IMR-90 (cell line): ENCODE data around the gene RASSF10. TPM values are rescaled to one million over a fixed set of nuclear protein-coding genes. Genes with fewer than 3 reads are reported as not detected.

Experiments
- ATAC-seq: fragments of 200-7000 bp; cut with Tn5 transposase; 2 replicates; pipeline ENCODE4 v1.9.1; 2020; ENCODE audit warnings: low read depth, mild to moderate bottlenecking, moderate library complexity
- BruUV-seq: library from RNA; stranded (reverse); fragments of 400-500 nt; replicated peaks from 2 replicates; lab custom pipeline; 2021; lab: Mats Ljungman, UMichigan
- CTCF ChIA-PET: fragments of 300-600 bp; formaldehyde crosslinking; extraction: SDS; loops from one replicate; lab custom pipeline; 2021; ENCODE audit warnings: antibody characterized with exemption; lab: Yijun Ruan, JAX
- POLR2A ChIA-PET: fragments of 300-600 bp; sonication (Branson Sonifier 250); formaldehyde crosslinking; loops from one replicate; lab custom pipeline; 2022; ENCODE audit warnings: antibody characterized with exemption; ENCODE audit not compliant: unreplicated experiment; lab: Charles Lee
- DNase-seq: peaks from one replicate; pipeline ENCODE4 v3.0.0; 2013
- H2AFZ ChIP-seq: replicated peaks from 2 replicates; pipeline ENCODE3; 2013; ENCODE audit warnings: low read length, mild to moderate bottlenecking; ENCODE audit not compliant: poor library complexity
- H2AK5ac ChIP-seq: 2 replicates; pipeline ENCODE4 v1.6.1; 2013; ENCODE audit warnings: low read depth, low read length, inconsistent platforms
- H2AK9ac ChIP-seq: replicated peaks from 2 replicates; pipeline ENCODE3; 2013; ENCODE audit warnings: mild to moderate bottlenecking, low read depth, low read length, moderate library complexity; ENCODE audit not compliant: poor library complexity
- H2BK120ac ChIP-seq: 2 replicates; pipeline ENCODE4 v1.6.1; 2013; ENCODE audit warnings: low read depth, low read length, inconsistent platforms
- H2BK15ac ChIP-seq: 3 replicates; pipeline ENCODE4 v1.6.1; 2013; ENCODE audit warnings: low read depth, low read length, inconsistent platforms
- H2BK20ac ChIP-seq: 2 replicates; pipeline ENCODE4 v1.6.1; 2013; ENCODE audit warnings: low read depth, mild to moderate bottlenecking, inconsistent platforms, low read length, moderate library complexity
- H2BK5ac ChIP-seq: 2 replicates; pipeline ENCODE4 v1.6.1; 2013; ENCODE audit warnings: mild to moderate bottlenecking, low read depth, low read length, inconsistent platforms; ENCODE audit not compliant: poor library complexity, severe bottlenecking
- H3K14ac ChIP-seq: replicated peaks from 2 replicates; pipeline ENCODE4 v1.6.1; 2013; ENCODE audit warnings: low read depth, low read length, inconsistent platforms
- H3K18ac ChIP-seq: 2 replicates; pipeline ENCODE4 v1.6.1; 2013; ENCODE audit warnings: low read depth, low read length, control low read depth
- H3K23ac ChIP-seq: 2 replicates; pipeline ENCODE4 v1.6.1; 2013; ENCODE audit warnings: low read depth, low read length, inconsistent platforms
- H3K27ac ChIP-seq: 2 replicates; pipeline ENCODE4 v1.5.1; 2013; ENCODE audit warnings: mild to moderate bottlenecking, control low read depth, low read length; ENCODE audit not compliant: insufficient read depth
- H3K27me3 ChIP-seq: 2 replicates; pipeline ENCODE4 v1.6.1; 2013; ENCODE audit warnings: low read length; ENCODE audit not compliant: control insufficient read depth, insufficient read depth
- H3K36me3 ChIP-seq: 2 replicates; pipeline ENCODE4 v1.6.1; 2013; ENCODE audit warnings: low read length, mixed read lengths; ENCODE audit not compliant: control insufficient read depth, insufficient read depth
- H3K4ac ChIP-seq: 2 replicates; pipeline ENCODE4 v1.6.1; 2013; ENCODE audit warnings: low read depth, low read length, inconsistent platforms
- H3K4me1 ChIP-seq: 2 replicates; pipeline ENCODE4 v1.6.1; 2013; ENCODE audit warnings: low read length, mixed read lengths; ENCODE audit not compliant: control insufficient read depth, insufficient read depth
- H3K4me2 ChIP-seq: 2 replicates; pipeline ENCODE4 v1.6.1; 2013; ENCODE audit warnings: low read depth, mild to moderate bottlenecking, control low read depth, low read length, moderate library complexity
- H3K4me3 ChIP-seq: 2 replicates; pipeline ENCODE4 v1.5.1; 2013; ENCODE audit warnings: low read depth, mild to moderate bottlenecking, control low read depth, low read length, moderate library complexity; ENCODE audit not compliant: insufficient read depth
- H3K56ac ChIP-seq: 2 replicates; pipeline ENCODE4 v1.6.1; 2013; ENCODE audit warnings: low read length, inconsistent platforms; ENCODE audit not compliant: insufficient read depth; ENCODE audit errors: extremely low read depth
- H3K79me1 ChIP-seq, 2 experiments: 2 replicates each; pipeline ENCODE4 v1.6.1; 2013; ENCODE audit warnings: low read length in 2 of 2, inconsistent platforms in 1 of 2, low read depth in 1 of 2
- H3K9ac ChIP-seq: 2 replicates; pipeline ENCODE4 v1.6.1; 2013; ENCODE audit warnings: low read depth, low read length, control low read depth
- H3K9me1 ChIP-seq: 2 replicates; pipeline ENCODE4 v1.6.1; 2013; ENCODE audit warnings: low read length, inconsistent platforms; ENCODE audit not compliant: insufficient read depth
- H3K9me3 ChIP-seq: 2 replicates; pipeline ENCODE4 v1.6.1; 2013; ENCODE audit warnings: low read length; ENCODE audit not compliant: control insufficient read depth, insufficient read depth
- H4K20me1 ChIP-seq: 2 replicates; pipeline ENCODE4 v1.6.1; 2013; ENCODE audit warnings: low read length, inconsistent platforms; ENCODE audit not compliant: insufficient read depth
- H4K5ac ChIP-seq: 2 replicates; pipeline ENCODE4 v1.6.1; 2013; ENCODE audit warnings: mild to moderate bottlenecking, low read depth, low read length, control low read depth
- H4K8ac ChIP-seq, 2 experiments: 2 replicates each; pipeline ENCODE4 v1.6.1; 2013; ENCODE audit warnings: low read depth in 2 of 2, low read length in 2 of 2, control low read depth in 1 of 2, inconsistent platforms in 1 of 2
- H4K91ac ChIP-seq: 2 replicates; pipeline ENCODE4 v1.6.1; 2013; ENCODE audit warnings: low read depth, low read length, inconsistent platforms; ENCODE audit not compliant: insufficient read depth
- CEBPB ChIP-seq: IDR thresholded peaks from 2 replicates; pipeline ENCODE4 v1.6.1; 2012; ENCODE audit warnings: low read depth, low read length, improper control_type of control experiment
- FOS ChIP-seq: fragments of 150-350 bp; IDR thresholded peaks from 2 replicates; pipeline ENCODE4 v1.6.1; 2016; ENCODE audit warnings: low read depth, low read length
- MAFK ChIP-seq: IDR thresholded peaks from 2 replicates; pipeline ENCODE4 v1.6.1; 2012; ENCODE audit warnings: low read depth, low read length, improper control_type of control experiment
- MAZ ChIP-seq: IDR thresholded peaks from 2 replicates; pipeline ENCODE4 v1.6.1; 2012; ENCODE audit warnings: low read depth, mild to moderate bottlenecking, low read length, improper control_type of control experiment, moderate library complexity, borderline replicate concordance
- MXI1 ChIP-seq: IDR thresholded peaks from 2 replicates; pipeline ENCODE4 v1.6.1; 2012; ENCODE audit warnings: low read depth, mild to moderate bottlenecking, low read length, moderate library complexity, borderline replicate concordance
- NFE2L2 ChIP-seq: fragments of 150-350 bp; IDR thresholded peaks from 2 replicates; pipeline ENCODE4 v1.6.1; 2016; ENCODE audit warnings: low read depth, mild to moderate bottlenecking, low read length
- POLR2A ChIP-seq: IDR thresholded peaks from 2 replicates; pipeline ENCODE4 v1.6.1; 2012; ENCODE audit warnings: mild to moderate bottlenecking, low read depth, low read length
- RFX5 ChIP-seq: IDR thresholded peaks from 2 replicates; pipeline ENCODE4 v1.8.0; 2012; ENCODE audit warnings: low read depth, mild to moderate bottlenecking, low read length, moderate library complexity
- WGBS, 2 experiments: methylation state at CpG; one replicate each; pipeline versions ENCODE4 v1.1.5 to v1.1.7; 2013; ENCODE audit warnings: missing lambda C conversion rate in 2 of 2; ENCODE audit not compliant: insufficient read length in 1 of 2; ENCODE audit errors: extremely low coverage in 2 of 2; 5-methylcytosine and 5-hydroxymethylcytosine counted together
- dilution Hi-C: fragments of 300-500 bp; cut with HindIII; formaldehyde crosslinking; loops from one replicate; pipeline ENCODE4 v1.14.3; 2018; ENCODE audit warnings: low sequenced_read_pairs; ENCODE audit not compliant: unreplicated experiment
- in situ Hi-C: fragments of 300-500 bp; cut with MboI; formaldehyde crosslinking; loops from 3 replicates; pipeline ENCODE4 v1.14.3; 2019; ENCODE audit warnings: low sequenced_read_pairs, inconsistent platforms, mixed read lengths
- intact Hi-C: fragments of 100-400 bp; cut with micrococcal nuclease; formaldehyde crosslinking; loops from 2 replicates; pipeline ENCODE4 v1.10.0; 2022
- polyA plus RNA-seq, 3 experiments: library from polyadenylated mRNA; depleted of rRNA; stranded (reverse); fragments of >200 nt; gene quantifications; 2 replicates each; pipeline ENCODE4 v1.2.3, GENCODE V29; 2012; ENCODE audit warnings: low replicate concordance in 1 of 3
- total RNA-seq: library from RNA; depleted of rRNA; stranded (reverse); fragments of >200 nt; gene quantifications from 2 replicates; pipeline ENCODE4 v1.2.3, GENCODE V29; 2012
- TF ChIP-seq, protein P1 (sequence below): fragments of 150-350 bp; IDR thresholded peaks from 2 replicates; pipeline ENCODE4 v1.6.1; 2017; ENCODE audit warnings: mild to moderate bottlenecking, antibody characterized with exemption, low read length, low read depth

RASSF10 gene
- total and polyA plus RNA-seq, 2 of the 4 experiments (the other 2 are of a cell fraction) = not detected

DNA sequence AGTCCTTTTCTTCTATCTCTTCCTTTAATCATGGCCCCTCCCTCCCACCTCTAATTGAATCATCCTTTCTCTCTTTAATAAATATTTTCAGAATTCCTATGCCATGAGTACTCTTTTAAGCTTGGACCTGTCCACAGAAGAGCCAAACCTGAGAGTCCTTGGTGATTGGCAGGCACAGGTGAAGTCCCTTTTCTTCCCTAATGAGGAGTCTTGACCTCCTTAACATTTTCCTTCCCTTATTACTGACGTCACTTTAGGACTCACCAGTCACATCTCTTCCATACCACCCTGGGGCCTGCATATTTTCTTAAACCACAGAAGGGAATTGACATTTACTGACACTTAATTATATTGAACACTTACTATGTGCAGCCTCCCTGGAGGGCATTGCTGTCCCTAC lies 41.0 kb upstream of the RASSF10 start:
- ATAC-seq (no peak), DNase-seq (no peak)
- H2BK15ac ChIP-seq = no peak overlapping the region
- H3K4me3 ChIP-seq = no peak overlapping the region
- intact Hi-C loops = no loop called here
- H3K14ac ChIP-seq = no peak overlapping the region
- WGBS, 2 experiments = 25% methylated on average over 1 of the region's 1 CpG; no CpG with 5 or more reads in 1 of the 2 experiments
- no peaks in the 10 kb centered on the region for H3K9me1 ChIP-seq
- no peaks in the 10 kb centered on the region for H3K4me1 ChIP-seq
- H2AK9ac ChIP-seq = no peak overlapping the region
- TF ChIP-seq RFX5 = no peak
- TF ChIP-seq, protein P1, sequence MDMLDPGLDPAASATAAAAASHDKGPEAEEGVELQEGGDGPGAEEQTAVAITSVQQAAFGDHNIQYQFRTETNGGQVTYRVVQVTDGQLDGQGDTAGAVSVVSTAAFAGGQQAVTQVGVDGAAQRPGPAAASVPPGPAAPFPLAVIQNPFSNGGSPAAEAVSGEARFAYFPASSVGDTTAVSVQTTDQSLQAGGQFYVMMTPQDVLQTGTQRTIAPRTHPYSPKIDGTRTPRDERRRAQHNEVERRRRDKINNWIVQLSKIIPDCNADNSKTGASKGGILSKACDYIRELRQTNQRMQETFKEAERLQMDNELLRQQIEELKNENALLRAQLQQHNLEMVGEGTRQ = no peak
- no peak for TF ChIP-seq MXI1
- no peak for TF ChIP-seq MAZ
- no peak for TF ChIP-seq FOS
- TF ChIP-seq MAFK = no peak
- no peak for TF ChIP-seq POLR2A
- TF ChIP-seq CEBPB = no peak
- TF ChIP-seq NFE2L2 = no peak
- H3K23ac ChIP-seq = no peak overlapping the region
- no peak overlapping the region for H4K5ac ChIP-seq
- H2AK5ac ChIP-seq = no peak overlapping the region
- H3K18ac ChIP-seq = no peak overlapping the region
- no peaks in the 10 kb centered on the region for H3K9me3 ChIP-seq
- in situ Hi-C loops = loop anchor here (5.0 kb wide), 2 partner anchors 179 to 374 kb away; no protein-coding TSS in a partner anchor
- BruUV-seq = no TSS peak
- H3K4me2 ChIP-seq = no peak overlapping the region
- CTCF ChIA-PET = no interaction called here
- H2AFZ ChIP-seq = no peak overlapping the region
- H3K27me3 ChIP-seq = peaks cover 36% of the 10 kb centered on the region
- H3K4ac ChIP-seq = no peak overlapping the region
- no peaks in the 10 kb centered on the region for H4K20me1 ChIP-seq
- H3K9ac ChIP-seq = no peak overlapping the region
- no peak overlapping the region for H3K56ac ChIP-seq
- H3K79me1 ChIP-seq = no peaks in the 10 kb centered on the region
- H2BK120ac ChIP-seq = no peak overlapping the region
- no peak overlapping the region for H4K8ac ChIP-seq
- no peak overlapping the region for H4K91ac ChIP-seq
- POLR2A ChIA-PET = no interaction called here
- H3K36me3 ChIP-seq = no peaks in the 10 kb centered on the region
- no peak overlapping the region for H2BK20ac ChIP-seq
- dilution Hi-C loops = loop anchor here (25.0 kb wide), 1 partner anchor 194 kb away; no protein-coding TSS in a partner anchor
- H3K27ac ChIP-seq = no peak overlapping the region
- no peak overlapping the region for H2BK5ac ChIP-seq
